CD4-positive, alpha-beta T cell (primary cell): ENCODE measurements around the gene STAC. TPM values are rescaled to one million over a fixed set of nuclear protein-coding genes. Genes with fewer than 3 reads are reported as not detected.

ENCODE experiments used
- ATAC-seq: fragments of 200-7000 bp; cut with Tn5 transposase; one replicate; pipeline ENCODE4 v1.10.0; 2022; ENCODE audit warnings: mild to moderate bottlenecking; ENCODE audit not compliant: poor library complexity
- CTCF ChIA-PET: fragments of 350-600 bp; sonication (Branson Sonifier 250); formaldehyde crosslinking; loops from one replicate; lab custom pipeline; 2021; ENCODE audit warnings: antibody characterized with exemption, inconsistent platforms; lab: Charles Lee
- POLR2A ChIA-PET: fragments of 350-600 bp; sonication (Branson Sonifier 250); formaldehyde crosslinking; loops from one replicate; lab custom pipeline; 2021; ENCODE audit warnings: antibody characterized with exemption, inconsistent platforms; lab: Charles Lee
- DNase-seq, 14 experiments: peaks; one replicate each; pipeline ENCODE4 v3.0.0-alpha.2; 2013 to 2020; ENCODE audit warnings: mixed read lengths in 2 of 14
- H3K27ac ChIP-seq, 2 donors: one replicate each; pipeline versions ENCODE4 v1.5.1 to v1.7.0; 2013; ENCODE audit warnings: low read length in 2 of 2, low read depth in 1 of 2, mild to moderate bottlenecking in 1 of 2
- H3K27me3 ChIP-seq, 2 experiments: 1 replicate in 1 of 2; 2 replicates in 1 of 2; pipeline versions ENCODE4 v1.6.1 to v1.7.0; 2013; ENCODE audit warnings: low read length in 2 of 2, control low read depth in 1 of 2, mild to moderate bottlenecking in 1 of 2, moderate library complexity in 1 of 2; ENCODE audit not compliant: insufficient read depth in 2 of 2, control insufficient read depth in 1 of 2
- H3K36me3 ChIP-seq: one replicate; pipeline ENCODE4 v1.6.1; 2013; ENCODE audit warnings: low read length, control low read depth; ENCODE audit not compliant: insufficient read depth
- H3K4me1 ChIP-seq: one replicate; pipeline ENCODE4 v1.6.1; 2013; ENCODE audit warnings: low read length, control low read depth; ENCODE audit not compliant: insufficient read depth
- H3K4me3 ChIP-seq: one replicate; pipeline ENCODE4 v1.5.1; 2013; ENCODE audit warnings: mild to moderate bottlenecking, low read length, moderate library complexity
- H3K9me3 ChIP-seq, 2 experiments: 1 replicate in 1 of 2; 2 replicates in 1 of 2; pipeline versions ENCODE4 v1.6.1 to v1.7.0; 2013; ENCODE audit warnings: low read length in 2 of 2, mild to moderate bottlenecking in 2 of 2, control low read depth in 1 of 2, moderate library complexity in 1 of 2; ENCODE audit not compliant: control insufficient read depth in 1 of 2, insufficient read depth in 1 of 2
- H3K27ac Mint-ChIP-seq: one replicate; pipeline ENCODE4 v1.8.0; 2020; ENCODE audit warnings: mixed read lengths
- H3K27me3 Mint-ChIP-seq: one replicate; pipeline ENCODE4 v1.8.0; 2021; ENCODE audit warnings: mixed read lengths
- H3K36me3 Mint-ChIP-seq: one replicate; pipeline ENCODE4 v1.8.0; 2021; ENCODE audit warnings: low read depth, mixed read lengths
- H3K4me1 Mint-ChIP-seq: one replicate; pipeline ENCODE4 v1.8.0; 2021; ENCODE audit warnings: low read depth, mixed read lengths
- H3K4me3 Mint-ChIP-seq: one replicate; pipeline ENCODE4 v1.8.0; 2020; ENCODE audit warnings: mild to moderate bottlenecking, mixed read lengths
- H3K9me3 Mint-ChIP-seq: one replicate; pipeline ENCODE4 v1.8.0; 2020; ENCODE audit warnings: mixed read lengths
- CTCF ChIP-seq: fragments of 200-600 bp; IDR thresholded peaks from one replicate; pipeline ENCODE4 v1.8.0; 2022; ENCODE audit warnings: antibody characterized with exemption, mild to moderate bottlenecking
- intact Hi-C, 2 experiments: fragments of 100-400 bp; cut with DNase I in 1 of 2; cut with micrococcal nuclease in 1 of 2; formaldehyde crosslinking; loops; one replicate each; pipeline versions ENCODE4 v1.15.1 to v1.9.0; 2023 to 2025; cut with DNase I, micrococcal nuclease
- total RNA-seq, 174 experiments: library from RNA in 2 of 174; stranded (reverse) in 2 of 174; gene quantifications; one replicate each; pipeline ENCODE4 v1.2.3 and lab custom pipeline; 2021 to 2026

STAC gene
- total RNA-seq, 2 experiments from 2014 or later = not detected

GRCh38 chr3:36580716-36581115, 200.4 kb downstream of the STAC start:
- H3K4me3 ChIP-seq = no peak overlapping the region
- Mint-ChIP-seq H3K27ac (no peak overlapping the region), H3K27me3 (peaks cover 28% of the 10 kb centered on the region), H3K4me1 (no peaks in the 10 kb centered on the region), H3K36me3 (no peaks in the 10 kb centered on the region), H3K9me3 (peaks cover 20% of the 10 kb centered on the region), H3K4me3 (no peak overlapping the region)
- no peak for ATAC-seq
- H3K27ac ChIP-seq = no peak overlapping the region
- ChIA-PET POLR2A (no interaction called here), CTCF (no interaction called here)
- intact Hi-C loops = no loop called here
- no peaks in the 10 kb centered on the region for H3K4me1 ChIP-seq
- no peak for TF ChIP-seq CTCF
- H3K9me3 ChIP-seq = peaks cover 0 to 8% of the 10 kb centered on the region in 2 experiments
- no peaks in the 10 kb centered on the region for H3K36me3 ChIP-seq
- H3K27me3 ChIP-seq = peaks cover 0 to 2% of the 10 kb centered on the region in 2 experiments
- DNase-seq = no peak

- no peaks in the 10 kb centered on the region for H3K4me1 Mint-ChIP-seq
- H3K4me3 Mint-ChIP-seq = no peak overlapping the region
- ChIA-PET CTCF (no interaction called here), POLR2A (no interaction called here)
- Histone ChIP-seq H3K27me3 (no peaks in the 10 kb centered on the region), H3K27ac (no peak overlapping the region), H3K36me3 (no peaks in the 10 kb centered on the region), H3K9me3 (no peaks in the 10 kb centered on the region), H3K4me3 (no peak overlapping the region), H3K4me1 (no peaks in the 10 kb centered on the region)
- DNase-seq (no peak), ATAC-seq (no peak)
- H3K27ac Mint-ChIP-seq = no peak overlapping the region
- intact Hi-C loops = no loop called here
- no peaks in the 10 kb centered on the region for H3K36me3 Mint-ChIP-seq
- H3K27me3 Mint-ChIP-seq = peaks cover 14% of the 10 kb centered on the region
- TF ChIP-seq CTCF = no peak
- peaks cover 3% of the 10 kb centered on the region for H3K9me3 Mint-ChIP-seq
These were observed 211.7 kb downstream of the STAC start for GRCh38 chr3:36591959-36592358.

- Histone ChIP-seq H3K4me3 (no peak overlapping the region), H3K36me3 (no peaks in the 10 kb centered on the region), H3K27ac (no peak overlapping the region), H3K27me3 (no peaks in the 10 kb centered on the region), H3K4me1 (no peaks in the 10 kb centered on the region), H3K9me3 (no peaks in the 10 kb centered on the region)
- intact Hi-C loops = no loop called here
- H3K27ac Mint-ChIP-seq = no peak overlapping the region
- CTCF ChIA-PET = no interaction called here
- peaks cover 18% of the 10 kb centered on the region for H3K27me3 Mint-ChIP-seq
- no peaks in the 10 kb centered on the region for H3K36me3 Mint-ChIP-seq
- no peaks in the 10 kb centered on the region for H3K9me3 Mint-ChIP-seq
- no peak for DNase-seq
- no peak overlapping the region for H3K4me3 Mint-ChIP-seq
- POLR2A ChIA-PET = no interaction called here
- H3K4me1 Mint-ChIP-seq = no peaks in the 10 kb centered on the region
- TF ChIP-seq CTCF = no peak
- ATAC-seq = no peak
These were observed 215.2 kb downstream of the STAC start for GRCh38 chr3:36595511-36595910.
